H1 (cell line): Measurements from ENCODE around the gene RAB44.

Source experiments
- CTCF ChIP-seq, 3 experiments: IDR thresholded peaks; 1 replicate in 2 of 3; 2 replicates in 1 of 3; pipeline versions ENCODE4 v1.5.1 to v1.6.1; 2011; ENCODE audit warnings: low read length in 3 of 3, mild to moderate bottlenecking in 3 of 3, inconsistent platforms in 2 of 3, low read depth in 1 of 3, moderate library complexity in 1 of 3; ENCODE audit not compliant: insufficient read depth in 1 of 3; ENCODE audit errors: control extremely low read depth in 1 of 3
- E2F6 ChIP-seq: IDR thresholded peaks from 2 replicates; pipeline ENCODE4 v1.6.1; 2012; ENCODE audit warnings: inconsistent platforms
- EZH2 ChIP-seq: fragments of 200-600 bp; sonication (generic); IDR thresholded peaks from 2 replicates; pipeline ENCODE4 v1.7.1; 2012; ENCODE audit warnings: low read depth, mild to moderate bottlenecking, moderate library complexity, low read length, inconsistent platforms; ENCODE audit not compliant: severe bottlenecking
- HDAC2 ChIP-seq, 2 experiments: fragments of 300-600 bp in 1 of 2; sonication (generic) in 1 of 2; IDR thresholded peaks; 2 replicates each; pipeline ENCODE4 v1.6.1; 2011 to 2012; ENCODE audit warnings: low read depth in 2 of 2, low read length in 2 of 2, mild to moderate bottlenecking in 2 of 2, moderate library complexity in 2 of 2, borderline replicate concordance in 1 of 2, inconsistent platforms in 1 of 2
- POLR2A ChIP-seq, 2 experiments: IDR thresholded peaks; 1 replicate in 1 of 2; 2 replicates in 1 of 2; pipeline ENCODE4 v1.6.1; 2011; ENCODE audit warnings: low read depth in 2 of 2, low read length in 2 of 2, mild to moderate bottlenecking in 2 of 2; ENCODE audit errors: control extremely low read depth in 1 of 2
- TCF12 ChIP-seq: IDR thresholded peaks from 2 replicates; pipeline ENCODE4 v1.6.1; 2011; ENCODE audit warnings: low read depth, mild to moderate bottlenecking, low read length
- USF2 ChIP-seq: IDR thresholded peaks from 2 replicates; pipeline ENCODE4 v1.6.1; 2011; ENCODE audit warnings: low read length, improper control_type of control experiment

GRCh38 chr6:36772397-36772796 lies 74.8 kb downstream of the RAB44 start:
- TF ChIP-seq CTCF (IDR thresholded peaks at IDR 0.05; ENCODE audit: control extremely low read depth in 1 of 3, insufficient read depth in 1 of 3, low read depth in 1 of 3, low read length in 3 of 3) (no peak), E2F6 (no peak), POLR2A (IDR thresholded peaks at IDR 0.05; ENCODE audit: control extremely low read depth in 1 of 2, low read depth in 2 of 2, low read length in 2 of 2) (no peak), HDAC2 (IDR thresholded peaks at IDR 0.05; ENCODE audit: borderline replicate concordance in 1 of 2, low read depth in 2 of 2, low read length in 2 of 2) (no peak), USF2 (no peak), TCF12 (no peak), EZH2 (no peak)
